HepG2 (cell line): Measurements from ENCODE around the gene MEX3A. TPM values are rescaled to one million over a fixed set of nuclear protein-coding genes. Genes with fewer than 3 reads are reported as not detected.

Experiments used
- DPF2 ChIP-seq: sonication (generic); formaldehyde crosslinking; IDR thresholded peaks from 2 replicates; pipeline ENCODE4 v1.4.0; 2020; ENCODE audit warnings: mild to moderate bottlenecking, low read depth, missing genetic modification reagents, borderline replicate concordance
- NBN ChIP-seq: fragments of 450-650 bp; conservative IDR thresholded peaks from 2 replicates; pipeline ENCODE4 v1.6.1; 2017
- NFYB ChIP-seq: sonication (generic); formaldehyde crosslinking; IDR thresholded peaks from 2 replicates; pipeline ENCODE4 v1.4.0; 2020; ENCODE audit warnings: missing genetic modification reagents
- PAF1 ChIP-seq: IDR thresholded peaks from 2 replicates; pipeline ENCODE4 v1.6.1; 2016; ENCODE audit warnings: missing genetic modification reagents, missing compliant biosample characterization
- PRDM15 ChIP-seq: sonication (generic); formaldehyde crosslinking; IDR thresholded peaks from 2 replicates; pipeline ENCODE4 v1.4.0; 2020; ENCODE audit warnings: missing genetic modification reagents
- RFX1 ChIP-seq: fragments of 450-650 bp; IDR thresholded peaks from 2 replicates; pipeline ENCODE4 v1.6.1; 2017
- RFX5 ChIP-seq: IDR thresholded peaks from 2 replicates; pipeline ENCODE4 v1.6.1; 2011; ENCODE audit warnings: low read depth, low read length, improper control_type of control experiment
- SPEN ChIP-seq: sonication (generic); formaldehyde crosslinking; IDR thresholded peaks from 2 replicates; pipeline ENCODE4 v1.5.1; 2020; ENCODE audit warnings: low read depth, mild to moderate bottlenecking, missing genetic modification reagents
- TAF15 ChIP-seq: fragments of 200-400 bp; formaldehyde crosslinking; IDR thresholded peaks from one replicate; pipeline ENCODE4 v1.6.1; 2018; ENCODE audit warnings: mild to moderate bottlenecking, low read depth, low read length; ENCODE audit not compliant: poor library complexity, severe bottlenecking
- THRA ChIP-seq: sonication (generic); formaldehyde crosslinking; IDR thresholded peaks from 2 replicates; pipeline ENCODE4 v1.4.0; 2020; ENCODE audit warnings: missing genetic modification reagents, borderline replicate concordance
- ZFYVE20 ChIP-seq: sonication (generic); formaldehyde crosslinking; IDR thresholded peaks from 2 replicates; pipeline ENCODE4 v1.8.0; 2023; ENCODE audit warnings: low read depth, mild to moderate bottlenecking, moderate library complexity, missing genetic modification reagents, borderline replicate concordance
- ZNF276 ChIP-seq: sonication (generic); formaldehyde crosslinking; IDR thresholded peaks from 2 replicates; pipeline ENCODE4 v1.4.0; 2020; ENCODE audit warnings: mild to moderate bottlenecking, low read depth, missing genetic modification reagents
- ZNF34 ChIP-seq: sonication (generic); formaldehyde crosslinking; IDR thresholded peaks from 2 replicates; pipeline ENCODE4 v1.4.0; 2020; ENCODE audit warnings: mild to moderate bottlenecking, missing genetic modification reagents, borderline replicate concordance
- ZNF430 ChIP-seq: sonication (generic); formaldehyde crosslinking; IDR thresholded peaks from 2 replicates; pipeline ENCODE4 v1.9.0; 2021; ENCODE audit warnings: mild to moderate bottlenecking, missing genetic modification reagents
- ZNF770 ChIP-seq: sonication (generic); formaldehyde crosslinking; IDR thresholded peaks from 2 replicates; pipeline ENCODE4 v1.5.0; 2020; ENCODE audit warnings: mild to moderate bottlenecking, missing genetic modification reagents
- ZSCAN29 ChIP-seq: sonication (generic); formaldehyde crosslinking; conservative IDR thresholded peaks from 2 replicates; pipeline ENCODE4 v1.4.0; 2020; ENCODE audit warnings: mild to moderate bottlenecking, missing genetic modification reagents
- polyA plus RNA-seq, 8 experiments: library from polyadenylated mRNA; depleted of rRNA in 3 of 8; stranded (reverse) in 7 of 8; unstranded in 1 of 8; fragments of >200 nt; fragmentation: Illumina TruSeq in 4 of 8; extraction: Trizol in 4 of 8; gene quantifications; 2 replicates each; pipeline versions ENCODE4 v1.2.1 to v1.2.3, GENCODE V29; 2011 to 2016; ENCODE audit warnings: low read depth in 4 of 8, missing spikeins in 1 of 8, mixed read lengths in 1 of 8; ENCODE audit not compliant: insufficient read depth in 1 of 8
- total RNA-seq, 5 experiments: library from RNA; depleted of rRNA; stranded (reverse); fragments of >200 nt; fragmentation: Illumina TruSeq; extraction: Trizol; gene quantifications; 2 replicates each; pipeline ENCODE4 v1.2.3, GENCODE V29; 2016; ENCODE audit warnings: low read depth in 1 of 5
- TF ChIP-seq, protein P1 (sequence below): sonication (generic); formaldehyde crosslinking; IDR thresholded peaks from 2 replicates; pipeline ENCODE4 v1.4.0; 2020; ENCODE audit warnings: missing genetic modification reagents

MEX3A gene
- total and polyA plus RNA-seq, 2 of the 13 experiments (the other 11 are each of a cell fraction or from before 2014, with no cell fraction given): 7.6 to 9.1 TPM

- TF ChIP-seq, protein P1, sequence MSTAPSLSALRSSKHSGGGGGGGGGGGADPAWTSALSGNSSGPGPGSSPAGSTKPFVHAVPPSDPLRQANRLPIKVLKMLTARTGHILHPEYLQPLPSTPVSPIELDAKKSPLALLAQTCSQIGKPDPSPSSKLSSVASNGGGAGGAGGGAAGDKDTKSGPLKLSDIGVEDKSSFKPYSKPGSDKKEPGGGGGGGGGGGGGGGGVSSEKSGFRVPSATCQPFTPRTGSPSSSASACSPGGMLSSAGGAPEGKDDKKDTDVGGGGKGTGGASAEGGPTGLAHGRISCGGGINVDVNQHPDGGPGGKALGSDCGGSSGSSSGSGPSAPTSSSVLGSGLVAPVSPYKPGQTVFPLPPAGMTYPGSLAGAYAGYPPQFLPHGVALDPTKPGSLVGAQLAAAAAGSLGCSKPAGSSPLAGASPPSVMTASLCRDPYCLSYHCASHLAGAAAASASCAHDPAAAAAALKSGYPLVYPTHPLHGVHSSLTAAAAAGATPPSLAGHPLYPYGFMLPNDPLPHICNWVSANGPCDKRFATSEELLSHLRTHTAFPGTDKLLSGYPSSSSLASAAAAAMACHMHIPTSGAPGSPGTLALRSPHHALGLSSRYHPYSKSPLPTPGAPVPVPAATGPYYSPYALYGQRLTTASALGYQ (CRISPR knock-in tag): no peak
- no peak for TF ChIP-seq PRDM15 (CRISPR knock-in tag)
- TF ChIP-seq RFX5: no peak
- no peak for TF ChIP-seq NBN
- TF ChIP-seq ZFYVE20 (CRISPR knock-in tag): no peak
- no peak for TF ChIP-seq ZSCAN29 (CRISPR knock-in tag)
- no peak for TF ChIP-seq SPEN (CRISPR knock-in tag)
- TF ChIP-seq THRA (CRISPR knock-in tag): peak; percentile 62; the same call in 1 of the 2 replicates
- TF ChIP-seq ZNF276 (CRISPR knock-in tag): no peak
- TF ChIP-seq ZNF770: 0 out of 2 replicates have a peak, but pooled peaks have one; percentile 26
- TF ChIP-seq NFYB (CRISPR knock-in tag): no peak
- TF ChIP-seq TAF15: no peak
- TF ChIP-seq RFX1: no peak
- TF ChIP-seq ZNF34: no peak
- no peak for TF ChIP-seq ZNF430 (CRISPR knock-in tag)
- TF ChIP-seq PAF1 (CRISPR knock-in tag): no peak
- TF ChIP-seq DPF2: no peak
Observed at GRCh38 chr1:156124557-156125483, 42.6 kb upstream of the MEX3A start (continued).
